Muscle layer of colon (tissue), 2 donors: ENCODE measurements around the gene LRRC4C.

Source experiments
- H3K27ac ChIP-seq: one replicate; pipeline ENCODE4 v1.7.0; 2013; ENCODE audit warnings: low read depth, mild to moderate bottlenecking, low read length, moderate library complexity
- H3K27me3 ChIP-seq, 2 donors: one replicate each; pipeline ENCODE4 v1.7.0; 2013; ENCODE audit warnings: low read length in 2 of 2, mild to moderate bottlenecking in 2 of 2; ENCODE audit not compliant: insufficient read depth in 2 of 2, control insufficient read depth in 1 of 2
- H3K36me3 ChIP-seq: one replicate; pipeline ENCODE4 v1.7.0; 2013; ENCODE audit warnings: mild to moderate bottlenecking, low read length; ENCODE audit not compliant: insufficient read depth
- H3K4me1 ChIP-seq: one replicate; pipeline ENCODE4 v1.7.0; 2013; ENCODE audit warnings: mild to moderate bottlenecking, low read length; ENCODE audit not compliant: insufficient read depth
- H3K4me3 ChIP-seq, 2 donors: one replicate each; pipeline ENCODE4 v1.7.0; 2013; ENCODE audit warnings: low read length in 2 of 2, low read depth in 1 of 2, mild to moderate bottlenecking in 1 of 2, moderate library complexity in 1 of 2
- H3K9ac ChIP-seq: one replicate; pipeline ENCODE4 v1.7.0; 2013; ENCODE audit warnings: low read length
- H3K9me3 ChIP-seq: one replicate; pipeline ENCODE4 v1.7.0; 2013; ENCODE audit warnings: mild to moderate bottlenecking, low read length
- donor health status: abdominal sarcoma.
- donor health status: Adenocarcinoma of cecum.

Gene LRRC4C

DNA sequence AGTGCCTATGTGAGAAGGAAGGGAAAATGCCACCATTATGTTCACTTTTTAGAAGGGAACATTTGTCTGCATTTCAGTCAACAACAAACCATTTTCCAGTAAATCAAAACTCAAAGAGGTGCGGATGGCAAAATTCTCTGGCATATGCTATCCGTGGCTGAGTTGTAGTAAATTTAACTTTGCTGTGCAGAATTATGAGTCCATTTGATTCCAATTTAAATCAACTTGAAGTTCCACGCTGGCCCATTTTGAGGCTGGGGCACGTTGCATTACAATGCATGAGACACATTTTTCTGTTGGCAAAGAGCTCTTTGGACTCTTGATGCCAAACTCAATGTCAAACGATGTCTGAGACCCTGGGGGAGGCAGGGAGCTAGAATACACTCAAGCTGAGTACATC lies 211.8 kb downstream of the LRRC4C start:
- H3K4me3 ChIP-seq: no peak overlapping the region
- no peaks in the 10 kb centered on the region for H3K4me1 ChIP-seq
- H3K27ac ChIP-seq: no peak overlapping the region
- H3K9ac ChIP-seq: no peak overlapping the region
- H3K36me3 ChIP-seq: no peaks in the 10 kb centered on the region
- no peaks in the 10 kb centered on the region for H3K9me3 ChIP-seq
- H3K27me3 ChIP-seq: no peaks in the 10 kb centered on the region

DNA sequence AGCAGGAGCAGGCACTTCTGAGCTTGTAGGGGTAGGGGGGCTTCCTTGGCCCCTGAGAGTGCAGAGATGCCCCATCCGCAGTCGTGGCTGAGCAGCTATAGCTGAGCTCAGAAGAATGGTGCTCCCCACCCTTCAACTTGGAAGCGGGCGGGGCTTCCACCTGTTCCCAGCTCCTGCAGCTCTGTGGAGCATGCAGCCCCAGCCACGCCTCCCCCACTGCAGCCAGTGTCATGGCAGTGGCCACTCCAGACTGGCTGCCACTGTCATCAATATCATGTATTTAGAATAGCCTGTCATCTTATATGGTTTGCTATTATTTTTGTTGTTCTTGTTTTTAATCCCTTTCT lies 213.1 kb downstream of the LRRC4C start:
- no peaks in the 10 kb centered on the region for H3K36me3 ChIP-seq
- H3K9me3 ChIP-seq: no peaks in the 10 kb centered on the region
- H3K27me3 ChIP-seq: no peaks in the 10 kb centered on the region
- no peak overlapping the region for H3K4me3 ChIP-seq
- H3K4me1 ChIP-seq: no peaks in the 10 kb centered on the region
- no peak overlapping the region for H3K9ac ChIP-seq
- no peak overlapping the region for H3K27ac ChIP-seq

DNA sequence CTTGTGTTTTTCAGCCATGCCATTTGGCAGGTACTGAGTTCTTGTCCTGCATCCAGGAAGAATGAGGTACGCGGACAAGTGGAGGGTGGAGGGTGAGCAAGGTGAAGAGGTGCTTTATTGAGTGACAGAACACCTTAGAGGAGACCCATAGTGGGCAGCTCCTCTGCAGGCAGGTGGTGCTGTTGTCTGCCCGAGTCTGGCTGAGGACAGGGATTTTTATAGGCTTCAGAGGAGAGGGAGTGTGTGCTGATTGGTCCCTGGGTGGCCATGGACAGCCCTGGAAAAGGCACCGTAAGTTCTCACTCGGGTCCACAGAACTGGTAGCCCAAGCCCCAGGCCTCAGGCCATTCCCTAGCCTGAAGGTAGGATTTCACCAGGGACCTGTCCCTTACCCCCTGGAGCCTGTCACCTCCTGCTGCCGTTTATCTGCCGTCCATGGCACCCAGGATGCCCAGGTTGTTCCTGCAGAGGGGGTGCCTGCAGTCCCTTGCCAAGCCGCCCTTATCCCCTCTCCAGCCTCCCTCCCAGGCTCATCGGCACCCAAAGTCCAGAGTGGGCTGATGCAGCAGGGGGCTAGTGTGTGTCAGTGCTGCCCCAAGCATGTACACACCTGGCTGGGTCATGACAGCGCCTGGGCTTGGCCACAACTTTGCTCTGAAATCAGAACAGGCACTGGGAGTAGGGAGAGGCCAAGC lies 213.6 kb downstream of the LRRC4C start:
- no peaks in the 10 kb centered on the region for H3K4me1 ChIP-seq
- H3K27me3 ChIP-seq: no peaks in the 10 kb centered on the region
- H3K9me3 ChIP-seq: no peaks in the 10 kb centered on the region
- H3K36me3 ChIP-seq: no peaks in the 10 kb centered on the region
- no peak overlapping the region for H3K27ac ChIP-seq
- H3K4me3 ChIP-seq: no peak overlapping the region
- H3K9ac ChIP-seq: no peak overlapping the region

DNA sequence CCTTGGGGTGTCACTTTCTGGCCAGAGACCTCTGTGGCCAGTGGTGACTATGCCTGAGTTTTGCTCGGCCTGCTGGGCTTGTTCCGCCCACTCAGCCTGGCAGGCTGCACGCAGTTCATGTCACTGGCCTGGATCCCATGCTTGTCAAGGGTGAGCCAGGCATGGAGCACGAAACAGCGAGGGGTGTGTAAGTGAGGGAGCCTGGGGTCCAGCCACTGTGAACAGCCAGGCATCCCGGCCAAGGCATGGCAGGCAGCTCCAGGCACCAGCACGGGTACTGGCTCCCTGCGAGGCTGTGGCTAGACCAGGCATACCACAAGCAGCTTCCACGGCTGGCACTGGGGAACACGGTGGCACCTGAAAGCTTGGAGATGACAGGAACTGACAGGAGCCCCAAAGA lies 214.3 kb downstream of the LRRC4C start:
- Histone ChIP-seq H3K27me3 (no peaks in the 10 kb centered on the region), H3K9ac (no peak overlapping the region), H3K4me3 (no peak overlapping the region), H3K9me3 (no peaks in the 10 kb centered on the region), H3K36me3 (no peaks in the 10 kb centered on the region), H3K27ac (no peak overlapping the region), H3K4me1 (no peaks in the 10 kb centered on the region)

DNA sequence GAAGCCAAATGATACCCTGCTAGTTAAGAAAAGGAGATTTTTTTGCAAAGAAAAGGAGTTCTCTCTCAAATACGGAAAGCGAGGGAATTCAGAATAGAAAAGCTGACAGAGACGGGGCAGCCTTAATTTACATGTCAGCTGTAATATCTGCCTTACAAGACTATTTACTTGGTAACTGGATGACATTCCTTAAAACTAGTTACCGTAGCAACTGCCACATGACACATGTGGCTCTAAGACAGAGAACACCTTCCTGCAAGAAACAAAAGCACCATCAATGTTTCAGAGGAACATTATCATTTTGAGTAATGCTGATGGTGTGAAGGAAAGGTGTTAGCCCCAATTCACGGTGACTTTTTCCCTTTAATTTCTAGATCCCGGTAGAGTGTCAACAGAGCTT lies 222.1 kb downstream of the LRRC4C start:
- Histone ChIP-seq H3K9ac (no peak overlapping the region), H3K27ac (no peak overlapping the region), H3K27me3 (no peaks in the 10 kb centered on the region), H3K4me1 (no peaks in the 10 kb centered on the region), H3K36me3 (no peaks in the 10 kb centered on the region), H3K9me3 (no peaks in the 10 kb centered on the region), H3K4me3 (no peak overlapping the region)

DNA sequence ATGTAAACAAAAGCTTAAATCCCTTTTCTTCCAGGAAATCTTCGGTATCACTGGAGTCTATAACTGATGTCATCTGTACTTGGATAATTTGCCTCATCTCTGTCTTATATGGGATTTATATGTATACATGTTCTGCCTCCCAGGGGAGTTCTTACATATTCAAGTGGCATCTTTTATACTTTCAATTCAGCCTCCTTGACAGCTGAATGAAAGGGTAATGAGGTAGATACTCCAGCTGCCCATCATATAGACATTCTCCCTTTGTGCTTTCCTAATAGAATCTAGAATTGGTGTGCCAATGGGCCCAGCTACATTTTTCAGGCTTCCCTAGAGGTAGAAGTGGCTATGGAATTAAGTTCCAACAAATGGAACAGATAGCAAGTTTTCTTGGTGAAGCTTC lies 223.8 kb downstream of the LRRC4C start:
- H3K27me3 ChIP-seq: no peaks in the 10 kb centered on the region
- no peak overlapping the region for H3K27ac ChIP-seq
- no peak overlapping the region for H3K9ac ChIP-seq
- no peak overlapping the region for H3K4me3 ChIP-seq
- H3K36me3 ChIP-seq: no peaks in the 10 kb centered on the region
- H3K4me1 ChIP-seq: no peaks in the 10 kb centered on the region
- H3K9me3 ChIP-seq: no peaks in the 10 kb centered on the region

DNA sequence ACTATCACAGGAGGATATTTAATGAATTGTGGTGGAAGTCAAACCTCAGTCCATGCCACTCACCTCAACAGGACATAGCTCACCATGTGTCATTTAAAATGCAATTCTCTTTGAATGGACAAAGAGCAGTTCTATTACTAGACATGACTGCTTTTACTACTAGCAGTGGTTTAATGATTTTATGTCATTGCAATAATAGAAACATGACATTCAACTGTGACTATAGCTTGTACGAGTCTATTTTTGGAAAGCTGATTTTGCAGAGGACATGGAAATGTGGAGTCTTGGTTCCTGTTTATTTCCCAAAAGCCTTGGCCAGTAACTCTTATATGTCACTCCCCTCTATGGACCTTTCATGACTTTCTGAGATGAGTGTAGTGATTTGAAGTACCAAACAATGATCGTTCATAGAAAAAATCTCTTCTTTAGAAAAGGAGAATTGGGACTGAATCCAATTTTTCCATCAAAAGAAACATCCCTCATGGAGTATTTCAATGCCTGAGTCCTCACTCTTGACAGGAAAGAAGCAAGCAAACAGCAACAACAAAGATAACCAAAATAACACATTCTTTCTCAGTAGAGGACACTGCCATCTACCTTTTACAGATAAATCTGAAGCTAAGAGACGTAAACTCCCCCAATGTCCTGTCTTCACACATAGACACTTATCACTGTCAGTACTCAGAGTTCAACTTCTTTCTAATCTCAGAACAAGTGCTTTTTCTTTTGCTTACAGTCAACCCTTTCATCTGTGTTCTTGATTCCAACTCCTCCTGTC lies 233.4 kb downstream of the LRRC4C start:
- H3K27me3 ChIP-seq: no peaks in the 10 kb centered on the region
- H3K9me3 ChIP-seq: no peaks in the 10 kb centered on the region
- H3K4me1 ChIP-seq: no peaks in the 10 kb centered on the region
- H3K9ac ChIP-seq: no peak overlapping the region
- no peak overlapping the region for H3K4me3 ChIP-seq
- no peaks in the 10 kb centered on the region for H3K36me3 ChIP-seq
- no peak overlapping the region for H3K27ac ChIP-seq

DNA sequence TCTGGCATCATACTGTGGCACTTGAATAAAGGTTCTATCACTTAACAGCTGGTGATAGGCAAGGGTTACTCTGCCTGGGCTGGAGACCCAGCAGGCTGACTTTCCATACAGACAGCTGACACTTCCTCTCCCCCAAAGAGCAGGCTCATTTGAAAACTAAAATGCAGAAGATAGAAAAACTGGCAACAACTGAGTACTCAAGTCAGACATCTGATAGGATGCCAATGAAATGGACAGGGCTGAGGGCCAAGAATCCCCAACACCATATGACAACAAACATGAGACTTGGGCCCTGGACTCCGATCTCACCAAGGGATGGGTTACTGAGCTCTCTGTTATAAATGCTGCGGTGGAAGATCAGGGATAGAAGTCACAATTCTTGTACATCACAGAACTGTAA lies 237.2 kb downstream of the LRRC4C start:
- Histone ChIP-seq H3K27ac (no peak overlapping the region), H3K4me3 (no peak overlapping the region), H3K9ac (no peak overlapping the region), H3K36me3 (no peaks in the 10 kb centered on the region), H3K4me1 (no peaks in the 10 kb centered on the region), H3K9me3 (no peaks in the 10 kb centered on the region), H3K27me3 (no peaks in the 10 kb centered on the region)

DNA sequence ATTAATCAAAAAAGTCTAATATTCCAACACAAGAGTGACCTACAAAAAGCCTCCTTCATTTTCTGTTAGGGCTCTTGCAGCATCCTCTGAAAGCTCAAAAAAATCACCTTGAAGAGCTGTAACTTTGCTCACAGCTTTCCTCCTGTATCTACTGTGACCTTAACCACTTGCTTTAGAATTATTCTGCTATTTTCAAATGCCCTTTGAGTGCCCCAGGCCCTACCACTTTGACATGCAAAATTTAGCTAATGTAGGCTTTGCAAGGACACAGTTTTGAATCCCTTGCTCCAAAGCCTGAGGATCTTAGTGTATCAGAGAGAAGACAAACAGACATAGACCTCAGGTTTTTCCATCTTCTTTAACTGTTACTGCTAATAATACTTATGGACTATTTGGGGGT lies 253.1 kb downstream of the LRRC4C start:
- H3K4me1 ChIP-seq: no peaks in the 10 kb centered on the region
- H3K27me3 ChIP-seq: no peaks in the 10 kb centered on the region
- no peak overlapping the region for H3K27ac ChIP-seq
- no peak overlapping the region for H3K4me3 ChIP-seq
- no peak overlapping the region for H3K9ac ChIP-seq
- no peaks in the 10 kb centered on the region for H3K36me3 ChIP-seq
- no peaks in the 10 kb centered on the region for H3K9me3 ChIP-seq

DNA sequence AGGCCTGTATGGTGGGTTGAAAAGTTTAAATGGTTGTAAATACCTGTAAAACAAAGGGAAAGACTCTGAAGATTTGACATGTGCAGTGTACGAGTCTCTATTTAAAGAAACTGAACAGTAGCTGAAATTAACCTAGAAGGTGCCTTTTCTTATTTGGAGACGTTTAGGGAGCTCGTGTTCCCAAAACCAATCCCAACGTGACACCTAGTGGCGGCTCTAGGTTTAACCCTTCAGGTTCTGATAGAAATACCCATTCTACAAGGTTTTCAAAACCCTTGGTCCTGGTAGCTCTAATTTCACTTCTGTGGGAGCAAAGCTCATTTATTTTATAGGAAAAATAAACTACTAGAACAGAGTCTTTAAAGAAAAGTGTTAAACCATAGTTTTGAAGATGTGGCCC lies 258.3 kb downstream of the LRRC4C start:
- H3K27ac ChIP-seq: no peak overlapping the region
- H3K9me3 ChIP-seq: no peaks in the 10 kb centered on the region
- H3K4me1 ChIP-seq: no peaks in the 10 kb centered on the region
- H3K36me3 ChIP-seq: no peaks in the 10 kb centered on the region
- no peak overlapping the region for H3K4me3 ChIP-seq
- H3K27me3 ChIP-seq: no peaks in the 10 kb centered on the region
- no peak overlapping the region for H3K9ac ChIP-seq

DNA sequence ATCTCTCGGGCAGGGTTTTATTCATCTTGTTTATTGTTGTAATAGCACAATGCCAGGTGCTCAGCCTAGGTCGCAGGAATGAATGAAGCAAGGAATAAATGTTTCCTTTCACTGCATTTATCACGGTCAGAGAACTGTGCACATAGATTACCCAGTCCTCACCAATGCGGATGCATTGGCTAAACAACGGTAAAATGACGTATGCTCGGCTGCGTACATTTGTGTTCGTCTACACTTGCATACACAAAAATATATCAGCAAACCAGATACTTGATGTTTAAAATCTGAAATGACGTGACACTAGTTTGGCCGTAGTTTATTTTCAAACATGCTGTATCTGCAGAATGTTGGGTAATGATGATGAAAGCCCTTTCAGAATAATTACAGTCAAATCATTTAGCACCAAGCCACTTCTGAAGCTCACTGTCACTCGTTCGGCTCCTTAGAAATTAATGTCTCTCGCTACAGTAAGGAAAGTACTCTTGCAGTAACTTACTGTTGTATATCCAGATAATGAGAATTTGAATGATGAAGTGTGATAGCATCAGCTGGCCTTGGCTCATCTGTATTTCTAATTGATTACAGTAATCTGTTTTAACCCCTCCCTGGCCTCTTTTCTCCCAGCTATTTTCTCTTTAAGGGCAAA lies 268.9 kb downstream of the LRRC4C start:
- H3K4me1 ChIP-seq: no peaks in the 10 kb centered on the region
- no peak overlapping the region for H3K27ac ChIP-seq
- H3K4me3 ChIP-seq: no peak overlapping the region
- H3K9ac ChIP-seq: no peak overlapping the region
- H3K9me3 ChIP-seq: no peaks in the 10 kb centered on the region
- H3K27me3 ChIP-seq: no peaks in the 10 kb centered on the region
- no peaks in the 10 kb centered on the region for H3K36me3 ChIP-seq
